Mononuclear cell (primary cell): ENCODE results near the gene PHAF1. TPM values are rescaled to one million over a fixed set of nuclear protein-coding genes. Genes with fewer than 3 reads are reported as not detected.

Source experiments
- H3K27me3 ChIP-seq: 2 replicates; pipeline ENCODE4 v1.6.0; 2011; ENCODE audit warnings: low read length, control low read depth; ENCODE audit not compliant: insufficient read depth
- H3K4me1 ChIP-seq: 2 replicates; pipeline ENCODE4 v1.5.1; 2011; ENCODE audit warnings: mild to moderate bottlenecking, low read length, control low read depth; ENCODE audit not compliant: insufficient read depth
- H3K4me3 ChIP-seq: 2 replicates; pipeline ENCODE4 v1.5.1; 2011; ENCODE audit warnings: mild to moderate bottlenecking, low read length, moderate library complexity
- H3K9me3 ChIP-seq: 2 replicates; pipeline ENCODE4 v1.5.1; 2011; ENCODE audit warnings: low read depth, mild to moderate bottlenecking, control low read depth, low read length
- total RNA-seq: library from RNA; depleted of rRNA; stranded (reverse); fragments of >200 nt; gene quantifications from one replicate; pipeline ENCODE4 v1.2.3, GENCODE V29; 2012

The PHAF1 gene
- total RNA-seq, 1 donor = 32.5 TPM

DNA sequence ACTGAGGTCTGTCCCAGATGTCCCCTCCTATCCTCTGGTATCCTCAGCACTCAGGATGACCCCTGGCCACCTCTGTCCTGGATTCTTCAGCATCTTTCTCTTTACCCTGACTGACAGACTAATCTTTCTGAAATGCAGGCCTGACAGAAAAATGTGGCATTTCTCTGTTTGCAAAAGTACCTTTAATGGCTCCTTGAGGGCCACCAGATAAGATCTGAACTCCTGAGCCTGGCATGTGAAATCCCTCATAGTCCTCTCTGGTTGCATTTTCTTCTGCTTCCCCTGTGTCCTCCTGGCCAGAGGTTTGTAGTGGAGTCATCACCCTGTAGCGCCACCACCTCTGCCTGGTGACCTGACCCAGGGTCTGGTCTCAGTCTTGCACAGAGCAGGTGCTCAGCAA, 87.1 kb downstream of the PHAF1 start:
- Histone ChIP-seq H3K4me1 (peaks cover 22% of the 10 kb centered on the region), H3K27me3 (no peaks in the 10 kb centered on the region), H3K4me3 (no peak overlapping the region), H3K9me3 (no peaks in the 10 kb centered on the region)

GRCh38 chr16:67197704-67198103, 88.0 kb downstream of the PHAF1 start:
- Histone ChIP-seq H3K27me3 (no peaks in the 10 kb centered on the region), H3K4me3 (no peak overlapping the region), H3K4me1 (peaks cover 17% of the 10 kb centered on the region), H3K9me3 (no peaks in the 10 kb centered on the region)

Other genes with a start within 250 kb of the PHAF1 start
- gene PDP2, start 229.4 kb upstream of the PHAF1 start, total RNA-seq = 4.0 TPM
- gene CDH16, start 191.1 kb upstream of the PHAF1 start, total RNA-seq = not detected
- gene RRAD, start 184.4 kb upstream of the PHAF1 start, total RNA-seq = 1.3 TPM
- 21.2 TPM for gene CIAO2B, start 175.5 kb upstream of the PHAF1 start, total RNA-seq
- gene CES2, start 174.4 kb upstream of the PHAF1 start, total RNA-seq = 23.8 TPM
- gene CES3, start 148.7 kb upstream of the PHAF1 start, total RNA-seq = 0.63 TPM
- 5.6 TPM for gene CES4A, start 121.4 kb upstream of the PHAF1 start, total RNA-seq
- gene CBFB, start 80.8 kb upstream of the PHAF1 start, total RNA-seq = 80.5 TPM
- 2.0 TPM for gene B3GNT9, start 41.1 kb downstream of the PHAF1 start, total RNA-seq
- 18.4 TPM for gene TRADD, start 50.0 kb downstream of the PHAF1 start, total RNA-seq
- gene FBXL8, start 50.0 kb downstream of the PHAF1 start, total RNA-seq = 8.5 TPM
- 2.7 TPM for gene HSF4, start 54.8 kb downstream of the PHAF1 start, total RNA-seq
- 0.73 TPM for gene NOL3, start 60.6 kb downstream of the PHAF1 start, total RNA-seq
- 3.5 TPM for gene MATCAP1, start 74.0 kb downstream of the PHAF1 start, total RNA-seq
- 0.42 TPM for gene EXOC3L1, start 80.2 kb downstream of the PHAF1 start, total RNA-seq
- gene E2F4, start 82.2 kb downstream of the PHAF1 start, total RNA-seq = 53.3 TPM
- 0.31 TPM for gene ELMO3, start 89.2 kb downstream of the PHAF1 start, total RNA-seq
- gene TMEM208, start 117.2 kb downstream of the PHAF1 start, total RNA-seq = 17.3 TPM
- gene FHOD1, start 137.5 kb downstream of the PHAF1 start, total RNA-seq = 16.5 TPM
- gene SLC9A5, start 139.0 kb downstream of the PHAF1 start, total RNA-seq = 0.63 TPM
- 4.0 TPM for gene PLEKHG4, start 169.6 kb downstream of the PHAF1 start, total RNA-seq
- under 0.01 TPM for gene KCTD19, start 216.8 kb downstream of the PHAF1 start, total RNA-seq
- gene LRRC36, start 216.9 kb downstream of the PHAF1 start, total RNA-seq = 0.31 TPM